Islet precursor cell (in vitro differentiated cells): ENCODE measurements around the gene CDK2AP2.
"Not testable (repeated sequence)": the region's sequence is repeated elsewhere in the genome, so short reads cannot be mapped to it uniquely, and the experiment has no call there.

Experiments used
- DNase-seq: peaks from one replicate; pipeline ENCODE4 v3.0.0-alpha.2; 2018

CDK2AP2 gene

GRCh38 chr11:67523556-67524479 lies 15.9 kb upstream of the CDK2AP2 start:
- no peak for DNase-seq

DNA sequence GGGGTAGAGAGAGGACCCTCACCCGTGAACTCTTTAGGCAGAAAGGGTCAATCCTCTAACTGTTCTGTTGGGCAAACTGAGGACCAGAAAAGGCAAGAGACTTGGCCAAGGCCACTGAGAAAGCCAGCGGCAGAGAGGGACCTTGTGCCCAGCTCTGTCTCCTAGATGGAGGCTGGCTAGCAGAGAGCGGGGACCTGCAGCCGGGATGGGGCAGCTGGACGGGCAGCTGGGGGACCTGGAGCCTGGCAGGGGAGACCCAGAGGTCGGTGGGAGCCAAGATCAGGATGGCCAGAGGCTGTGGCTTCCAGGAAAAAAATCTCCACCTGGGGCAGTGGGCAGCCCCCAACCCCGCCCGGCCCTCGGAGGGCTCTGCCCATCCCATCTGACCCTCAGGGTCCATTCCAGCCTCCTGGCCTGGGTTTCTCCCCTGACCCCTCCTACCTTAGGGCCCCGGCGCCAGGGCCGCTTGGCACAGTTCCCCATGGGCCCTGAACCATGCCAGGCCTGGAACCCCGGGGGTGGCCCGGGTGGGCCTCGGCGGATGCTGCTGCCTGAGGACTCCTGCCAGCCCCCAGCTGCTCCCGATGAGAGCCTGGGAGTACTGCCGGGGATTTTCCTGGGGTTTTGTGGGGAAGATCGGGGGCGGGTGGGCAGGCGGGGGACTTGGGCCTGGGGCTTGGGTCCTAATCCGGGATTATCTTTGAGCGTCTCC lies 15.0 kb upstream of the CDK2AP2 start, which contains the start of gene CABP2:
Gene CABP2, minus strand, starts transcription at position 603 of the 712 bp plus-strand sequence. Its CDS starts 120 bp downstream, at position 483.
- DNase-seq = no peak

DNA sequence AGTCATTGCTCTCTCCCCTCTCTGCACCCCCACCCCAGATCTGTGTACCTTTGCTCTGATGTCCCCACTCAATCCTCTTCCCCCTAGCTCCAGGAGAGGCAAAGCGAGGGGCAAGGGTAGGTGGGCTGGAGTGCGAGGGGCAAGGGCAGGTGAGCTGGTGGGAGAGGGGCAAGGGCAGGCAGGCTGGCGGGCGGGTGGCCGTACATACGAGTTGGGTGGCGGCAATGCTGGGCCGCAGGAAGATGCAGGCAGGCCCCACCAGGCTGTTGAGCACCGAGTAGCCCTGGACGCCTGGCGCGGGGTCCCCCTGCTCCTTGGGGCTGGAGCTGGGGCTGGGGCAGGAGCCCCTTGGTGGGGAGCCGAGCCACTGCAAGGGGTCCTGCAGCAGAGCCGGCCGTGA lies 14.4 kb upstream of the CDK2AP2 start:
- no peak for DNase-seq

DNA sequence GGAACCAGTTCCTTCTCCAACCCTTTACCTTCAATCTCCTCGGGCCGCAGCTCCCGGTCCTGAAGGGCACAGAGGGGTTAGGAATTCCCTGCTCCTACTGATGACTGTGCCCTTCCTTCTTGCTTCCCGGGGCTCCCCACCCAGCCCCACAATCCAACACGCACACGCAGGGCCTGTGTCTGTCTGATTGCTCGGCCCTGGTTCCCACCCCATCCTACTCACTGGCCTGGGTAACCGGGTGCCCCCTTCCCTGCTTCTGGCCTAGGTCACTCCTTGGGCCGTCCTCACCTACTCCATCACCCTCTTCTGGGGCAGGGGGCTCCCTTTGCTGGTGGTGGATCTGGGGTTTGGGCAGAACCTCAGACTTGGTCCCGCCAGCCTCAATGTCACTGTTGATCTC lies 14.0 kb upstream of the CDK2AP2 start:
- no peak for DNase-seq

- DNase-seq = no peak
Observed at GRCh38 chr11:67520856-67521824, 13.2 kb upstream of the CDK2AP2 start.

GRCh38 chr11:67519726-67520125 lies 11.8 kb upstream of the CDK2AP2 start:
- no peak for DNase-seq

GRCh38 chr11:67517784-67518552 lies 10.0 kb upstream of the CDK2AP2 start:
- DNase-seq = no peak

DNA sequence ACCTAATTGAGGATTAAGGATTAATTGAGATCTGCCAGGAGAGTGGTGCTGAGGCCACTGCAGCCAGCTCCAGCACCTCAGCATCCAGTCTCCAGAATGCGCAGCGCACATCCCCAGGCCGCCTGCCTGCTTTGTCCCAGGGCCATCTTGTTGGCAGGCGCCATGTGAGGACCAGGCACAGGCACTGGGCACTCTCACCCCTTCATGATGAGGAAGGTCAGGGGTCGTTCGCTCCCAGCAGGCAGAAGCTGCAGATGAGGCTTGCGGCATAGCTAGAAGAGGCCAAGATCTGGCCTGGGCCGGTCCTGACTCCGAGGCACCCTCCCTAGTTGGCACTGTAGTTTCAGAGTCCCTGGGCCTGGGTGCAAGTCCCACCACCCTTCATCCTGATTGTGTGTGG lies 8.8 kb upstream of the CDK2AP2 start:
- no peak for DNase-seq

DNA sequence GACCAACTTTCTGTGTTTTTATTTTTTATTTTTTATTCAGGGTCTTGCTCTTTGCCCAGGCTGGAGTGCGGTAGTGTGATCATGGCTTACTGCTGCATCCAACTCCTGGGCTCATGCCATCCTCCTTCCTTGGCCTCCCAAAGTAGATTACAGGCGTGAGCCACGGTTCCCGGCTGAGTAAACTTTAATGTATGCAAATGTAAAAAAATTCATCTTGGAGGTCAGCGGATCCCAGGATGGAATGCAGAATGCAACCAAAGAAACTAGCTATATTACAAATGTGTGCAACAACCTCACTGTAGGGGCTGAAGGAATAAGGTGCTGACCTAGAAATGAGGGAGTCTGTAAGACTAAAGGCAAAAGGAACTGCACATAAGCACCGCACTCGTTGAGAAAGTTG lies 6.2 kb upstream of the CDK2AP2 start:
- DNase-seq = no peak

GRCh38 chr11:67511558-67511957 lies 3.6 kb upstream of the CDK2AP2 start:
- DNase-seq = not testable (repeated sequence)

DNA sequence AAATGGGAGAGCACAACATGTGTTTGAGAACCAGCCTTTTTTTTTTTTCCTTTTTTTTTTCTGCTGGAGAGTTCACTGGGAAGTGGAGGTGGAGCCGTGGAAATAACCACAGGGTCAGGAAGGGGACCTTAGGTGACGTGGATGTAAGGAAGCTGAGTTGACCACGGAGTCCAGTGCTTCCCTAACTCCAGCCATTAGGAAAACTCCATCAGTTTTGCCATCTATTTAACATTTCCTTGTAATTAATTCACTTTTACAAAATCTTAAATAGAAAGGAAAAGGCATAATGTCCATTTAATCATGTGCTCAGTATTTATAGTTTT lies 2.0 kb upstream of the CDK2AP2 start:
- no peak for DNase-seq

- DNase-seq = peak; percentile 97
Observed at GRCh38 chr11:67508486-67509121, 642 bp upstream of the CDK2AP2 start.

DNA sequence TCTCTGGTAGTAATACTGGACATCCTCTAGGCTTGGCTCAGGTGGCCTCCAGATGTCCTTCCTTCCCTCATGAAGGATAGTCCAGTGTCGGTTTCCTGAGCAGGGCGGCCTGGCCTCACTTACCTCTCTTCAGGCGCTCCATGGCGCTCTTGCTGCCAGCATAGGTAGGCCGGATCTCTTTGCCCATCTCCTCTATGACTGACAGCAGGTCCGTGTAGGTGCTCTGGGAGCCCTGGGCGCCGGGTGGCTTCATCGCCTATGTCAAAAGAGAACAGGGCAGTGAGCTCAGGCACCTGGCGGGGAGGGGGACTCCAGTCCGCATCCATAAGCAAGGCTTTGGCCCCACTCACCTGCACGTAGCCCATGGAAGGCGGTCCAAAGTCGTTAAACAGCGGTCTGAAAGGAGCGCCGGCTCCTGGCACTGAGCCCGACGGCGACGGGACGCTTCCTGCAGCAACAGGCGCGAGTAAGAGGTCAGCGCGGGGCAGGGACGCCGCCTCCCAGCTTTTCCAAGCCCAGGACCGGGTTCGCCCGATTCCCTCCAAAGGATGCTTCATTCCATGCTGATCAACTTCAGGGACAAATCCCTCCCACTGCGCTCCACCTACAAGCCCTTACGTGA lies 609 bp downstream of the CDK2AP2 start:
- DNase-seq = no peak

DNA sequence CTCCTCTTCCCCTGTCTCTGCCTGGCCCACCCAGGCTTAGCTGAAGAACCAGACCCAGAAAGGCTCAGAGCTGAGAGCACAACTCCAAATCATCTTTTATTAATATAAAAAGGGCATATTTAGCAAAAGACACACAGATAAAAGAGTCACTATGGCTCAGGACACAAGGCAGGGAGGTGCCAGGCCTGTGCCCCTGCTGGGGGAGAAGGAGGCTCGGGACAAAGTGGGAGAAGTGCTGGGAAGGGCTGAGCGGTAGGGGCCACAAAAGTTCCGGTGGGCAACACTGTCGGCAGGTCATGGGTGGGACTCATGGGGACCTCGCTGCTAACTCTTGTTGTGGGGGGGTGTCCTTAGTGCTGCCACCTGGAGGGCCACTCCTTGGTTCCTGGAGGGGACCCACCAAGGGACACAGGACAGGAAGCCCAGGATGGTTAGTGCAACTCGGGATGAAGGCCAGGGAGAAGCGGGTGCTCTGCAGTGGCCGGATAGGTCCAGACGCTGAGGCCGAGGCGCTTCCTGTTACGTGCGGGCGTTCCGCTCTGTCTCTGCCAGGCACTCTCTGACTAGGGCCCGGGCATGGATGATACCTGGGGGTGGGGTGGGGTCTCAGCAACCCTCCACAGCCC lies 1.4 kb downstream of the CDK2AP2 start:
- no peak for DNase-seq

DNA sequence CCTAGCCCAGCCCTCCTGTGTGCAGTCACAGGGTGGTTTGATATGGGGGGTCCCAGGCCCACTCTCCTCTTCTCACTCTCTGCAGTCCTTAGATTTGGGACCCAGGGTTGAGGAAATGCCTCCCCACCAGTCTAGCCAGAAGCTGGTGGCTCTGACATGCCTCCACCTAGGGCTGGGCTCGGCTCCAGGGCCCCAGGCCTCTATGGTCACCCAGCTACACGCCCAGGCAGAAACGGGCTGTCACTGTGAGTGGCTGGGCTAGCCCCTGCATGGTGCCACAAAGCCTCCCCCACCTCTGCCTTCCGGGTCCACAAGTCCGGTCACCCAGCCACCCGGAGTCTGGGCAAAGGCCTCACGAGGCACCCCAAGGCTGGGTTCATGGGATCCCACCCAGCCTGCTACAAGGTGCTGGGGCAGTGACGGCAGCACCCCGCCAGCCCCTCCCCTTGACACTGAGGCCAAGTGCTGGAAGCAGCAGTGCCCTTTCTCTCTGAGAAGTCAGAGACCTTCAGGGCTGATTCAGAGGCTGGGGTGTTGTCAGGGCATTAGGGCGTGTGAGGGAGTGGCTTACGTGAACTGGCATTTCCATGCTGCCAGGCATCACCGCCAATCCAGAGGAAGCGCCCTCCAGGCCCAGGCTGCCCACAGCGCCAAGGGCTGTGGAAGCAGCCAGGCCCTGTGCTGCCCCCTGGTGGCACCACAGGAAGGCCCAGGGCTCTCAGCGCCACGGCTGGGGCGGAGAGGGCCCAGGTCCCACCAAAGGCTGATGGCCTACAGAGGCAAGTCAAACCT lies 2.2 kb downstream of the CDK2AP2 start:
- DNase-seq = peak; percentile 92

- DNase-seq = peak; percentile 87
Observed at GRCh38 chr11:67504950-67505581, 2.9 kb downstream of the CDK2AP2 start, which contains the start of gene PITPNM1. PITPNM1 (minus strand) TSS chr11:67505363; CDS start chr11:67504180, 1,183 bp downstream.

- no peak for DNase-seq
Observed at GRCh38 chr11:67504005-67504949, 3.7 kb downstream of the CDK2AP2 start.
